CD1c-positive myeloid dendritic cell (primary cell): ENCODE measurements around the gene PNPT1.
"Not testable (repeated sequence)": the region's sequence is repeated elsewhere in the genome, so short reads cannot be mapped to it uniquely, and the experiment has no call there.

Experiments
- DNase-seq: peaks from one replicate; pipeline ENCODE4 v3.0.0-alpha.2; 2016; ENCODE audit errors: extremely low spot score

Gene PNPT1

DNA sequence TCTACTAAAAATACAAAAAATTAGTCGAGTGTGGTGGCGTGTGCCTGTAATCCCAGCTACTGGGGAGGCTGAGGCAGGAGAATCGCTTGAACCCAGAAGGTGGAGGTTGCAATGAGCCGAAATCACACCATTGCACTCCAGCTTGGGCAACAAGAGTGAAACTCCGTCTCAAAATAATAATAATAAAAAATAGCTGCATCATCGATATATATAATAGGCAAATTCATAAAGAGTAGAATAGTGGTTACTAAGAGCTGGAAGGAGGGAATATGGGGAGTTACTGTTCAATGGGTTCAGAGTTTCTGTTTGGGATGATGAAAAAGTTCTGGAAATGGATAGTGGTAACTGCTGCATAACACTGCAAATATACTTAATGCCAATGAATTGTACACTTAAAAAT is 96.8 kb downstream of the PNPT1 start:
- DNase-seq = not testable (repeated sequence)

DNA sequence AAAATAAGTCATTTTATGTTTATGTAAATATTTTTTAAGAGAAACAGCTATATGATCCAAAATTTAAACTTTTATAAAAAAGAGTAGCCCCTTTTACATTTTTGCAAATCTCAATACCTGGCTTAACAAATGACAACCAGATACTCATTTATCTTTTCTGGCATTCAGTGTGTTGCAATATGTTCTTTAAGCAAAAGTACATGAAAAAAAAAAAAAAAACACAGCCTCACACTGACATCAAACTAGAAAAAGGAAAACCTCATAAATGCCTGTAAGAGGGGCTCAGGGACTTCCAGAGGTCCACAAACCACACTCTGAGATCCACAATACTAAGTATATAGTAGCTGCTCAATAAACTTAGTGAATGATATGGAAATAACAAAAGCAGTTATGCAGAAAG is 98.1 kb downstream of the PNPT1 start:
- no peak for DNase-seq

DNA sequence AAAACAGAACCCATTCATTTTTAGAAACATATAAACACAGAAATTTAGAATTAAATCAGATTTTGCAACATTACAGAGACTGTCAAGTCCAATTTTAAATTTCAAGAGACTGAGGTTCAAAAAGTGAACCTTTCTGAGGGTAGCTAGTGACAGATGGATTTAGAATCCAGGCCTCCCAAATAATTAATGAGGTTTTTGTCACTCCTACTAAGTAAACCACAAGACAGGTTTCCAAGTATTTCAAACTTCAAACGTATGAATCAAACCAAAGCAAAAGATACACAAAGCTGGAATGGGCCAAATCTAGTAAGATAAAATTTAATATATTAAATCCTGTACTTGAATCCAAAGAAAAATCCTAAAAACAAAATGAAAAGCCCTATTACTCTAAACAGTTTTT is 101.5 kb downstream of the PNPT1 start:
- no peak for DNase-seq

DNA sequence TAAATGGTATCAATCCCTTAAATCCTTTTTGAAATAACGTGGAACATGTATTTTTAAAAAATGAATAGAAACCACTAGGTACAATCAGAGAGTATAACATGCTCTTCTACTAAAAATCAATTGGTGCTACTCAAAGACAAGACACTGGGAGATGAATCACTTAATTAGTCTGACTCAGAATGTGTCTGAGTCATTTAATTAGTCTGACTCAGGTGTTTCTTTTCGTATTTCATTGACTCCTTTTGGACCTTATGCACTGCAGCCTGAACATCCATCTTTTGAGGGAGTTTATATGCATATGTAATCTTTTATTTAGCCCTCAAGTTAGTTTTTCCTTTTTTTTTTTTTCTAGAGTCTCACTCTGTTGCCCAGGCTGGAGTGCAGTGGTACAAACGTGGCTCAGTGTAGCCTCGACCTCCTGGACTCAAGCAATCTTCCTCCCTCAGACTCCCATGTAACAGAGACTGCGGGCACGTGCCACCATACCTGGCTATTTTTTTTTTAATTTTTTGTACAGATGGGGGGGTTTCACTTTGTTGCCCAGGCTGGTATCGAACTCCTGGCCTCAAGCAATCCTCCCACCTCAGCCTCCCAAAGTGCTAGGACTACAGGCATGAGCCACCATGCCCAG is 102.7 kb downstream of the PNPT1 start:
- no peak for DNase-seq

DNA sequence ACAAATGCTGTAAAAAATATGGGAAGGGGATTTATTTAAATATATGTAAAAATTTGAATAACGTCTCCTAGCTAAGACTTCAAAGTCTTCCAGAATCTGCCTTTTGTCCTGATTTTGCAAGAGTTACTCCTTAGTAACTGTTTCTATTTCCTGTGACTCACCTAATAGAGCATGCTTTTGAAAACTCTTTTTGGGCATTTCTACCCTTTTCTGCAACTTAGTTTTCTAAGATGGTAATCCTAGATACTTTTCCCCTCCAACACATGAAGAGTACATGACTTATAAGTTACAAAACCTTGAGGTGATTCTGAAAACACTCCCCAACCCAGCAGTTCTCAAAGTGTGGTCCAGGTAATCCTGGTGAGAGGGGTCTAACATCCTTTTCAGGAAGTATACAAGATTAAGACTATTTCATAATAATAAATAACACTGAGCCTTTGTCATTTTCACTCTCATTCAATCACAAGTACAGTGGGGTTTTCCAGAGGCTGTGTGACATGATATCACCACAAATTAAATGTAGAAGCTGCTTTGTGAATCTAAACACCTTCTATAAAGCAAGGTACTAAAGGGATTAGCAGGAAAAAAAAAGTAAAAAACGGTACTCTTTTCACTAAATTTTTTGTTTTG is 108.1 kb downstream of the PNPT1 start:
- DNase-seq = no peak
